Bronchial epithelial cell (primary cell): ENCODE results near the gene BAIAP2L2. TPM values are rescaled to one million over a fixed set of nuclear protein-coding genes. Genes with fewer than 3 reads are reported as not detected.
A peak's percentile ranks its signal among the peaks of the same experiment; 100 is the strongest.
"Not testable (repeated sequence)": the region's sequence is repeated elsewhere in the genome, so short reads cannot be mapped to it uniquely, and the experiment has no call there.

Experiments used
- DNase-seq: peaks from one replicate; pipeline ENCODE4 v3.0.0-alpha.2; 2010; ENCODE audit warnings: low read depth
- FAIRE-seq: peaks from 2 replicates; lab custom pipeline; 2011; peaks lifted over from hg19 to GRCh38; lab: Jason Lieb, UNC
- H3K27me3 ChIP-seq: 2 replicates; pipeline ENCODE4 v1.5.1; 2011; ENCODE audit warnings: low read length; ENCODE audit not compliant: control insufficient read depth, insufficient read depth
- H3K36me3 ChIP-seq: 2 replicates; pipeline ENCODE4 v1.5.1; 2011; ENCODE audit warnings: low read length; ENCODE audit not compliant: control insufficient read depth, insufficient read depth
- H3K4me3 ChIP-seq: 2 replicates; pipeline ENCODE4 v1.5.1; 2011; ENCODE audit warnings: mild to moderate bottlenecking, low read depth, low read length, control low read depth
- total RNA-seq: library from RNA; depleted of rRNA; stranded (reverse); fragments of >200 nt; gene quantifications from 2 replicates; pipeline ENCODE4 v1.2.1, GENCODE V29; 2014
- TF ChIP-seq, protein P1 (sequence below): IDR thresholded peaks from 2 replicates; pipeline ENCODE4 v1.5.1; 2011; ENCODE audit warnings: mild to moderate bottlenecking, moderate library complexity, low read length, control low read depth, inconsistent platforms; ENCODE audit not compliant: insufficient read depth, severe bottlenecking

Gene BAIAP2L2
- total RNA-seq, 1 donor from 2014 or later = 0.26 TPM

GRCh38 chr22:38118182-38118581, 7.7 kb upstream of the BAIAP2L2 start:
- Histone ChIP-seq H3K27me3 (no peaks in the 10 kb centered on the region), H3K4me3 (no peak overlapping the region), H3K36me3 (peaks cover 2% of the 10 kb centered on the region)
- TF ChIP-seq, protein P1, sequence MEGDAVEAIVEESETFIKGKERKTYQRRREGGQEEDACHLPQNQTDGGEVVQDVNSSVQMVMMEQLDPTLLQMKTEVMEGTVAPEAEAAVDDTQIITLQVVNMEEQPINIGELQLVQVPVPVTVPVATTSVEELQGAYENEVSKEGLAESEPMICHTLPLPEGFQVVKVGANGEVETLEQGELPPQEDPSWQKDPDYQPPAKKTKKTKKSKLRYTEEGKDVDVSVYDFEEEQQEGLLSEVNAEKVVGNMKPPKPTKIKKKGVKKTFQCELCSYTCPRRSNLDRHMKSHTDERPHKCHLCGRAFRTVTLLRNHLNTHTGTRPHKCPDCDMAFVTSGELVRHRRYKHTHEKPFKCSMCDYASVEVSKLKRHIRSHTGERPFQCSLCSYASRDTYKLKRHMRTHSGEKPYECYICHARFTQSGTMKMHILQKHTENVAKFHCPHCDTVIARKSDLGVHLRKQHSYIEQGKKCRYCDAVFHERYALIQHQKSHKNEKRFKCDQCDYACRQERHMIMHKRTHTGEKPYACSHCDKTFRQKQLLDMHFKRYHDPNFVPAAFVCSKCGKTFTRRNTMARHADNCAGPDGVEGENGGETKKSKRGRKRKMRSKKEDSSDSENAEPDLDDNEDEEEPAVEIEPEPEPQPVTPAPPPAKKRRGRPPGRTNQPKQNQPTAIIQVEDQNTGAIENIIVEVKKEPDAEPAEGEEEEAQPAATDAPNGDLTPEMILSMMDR = no peak
- no peak for DNase-seq
- FAIRE-seq = no peak

GRCh38 chr22:38117556-38117955, 7.1 kb upstream of the BAIAP2L2 start:
- H3K4me3 ChIP-seq, H3K27me3 ChIP-seq, FAIRE-seq, DNase-seq, H3K36me3 ChIP-seq: not testable (repeated sequence)

DNA sequence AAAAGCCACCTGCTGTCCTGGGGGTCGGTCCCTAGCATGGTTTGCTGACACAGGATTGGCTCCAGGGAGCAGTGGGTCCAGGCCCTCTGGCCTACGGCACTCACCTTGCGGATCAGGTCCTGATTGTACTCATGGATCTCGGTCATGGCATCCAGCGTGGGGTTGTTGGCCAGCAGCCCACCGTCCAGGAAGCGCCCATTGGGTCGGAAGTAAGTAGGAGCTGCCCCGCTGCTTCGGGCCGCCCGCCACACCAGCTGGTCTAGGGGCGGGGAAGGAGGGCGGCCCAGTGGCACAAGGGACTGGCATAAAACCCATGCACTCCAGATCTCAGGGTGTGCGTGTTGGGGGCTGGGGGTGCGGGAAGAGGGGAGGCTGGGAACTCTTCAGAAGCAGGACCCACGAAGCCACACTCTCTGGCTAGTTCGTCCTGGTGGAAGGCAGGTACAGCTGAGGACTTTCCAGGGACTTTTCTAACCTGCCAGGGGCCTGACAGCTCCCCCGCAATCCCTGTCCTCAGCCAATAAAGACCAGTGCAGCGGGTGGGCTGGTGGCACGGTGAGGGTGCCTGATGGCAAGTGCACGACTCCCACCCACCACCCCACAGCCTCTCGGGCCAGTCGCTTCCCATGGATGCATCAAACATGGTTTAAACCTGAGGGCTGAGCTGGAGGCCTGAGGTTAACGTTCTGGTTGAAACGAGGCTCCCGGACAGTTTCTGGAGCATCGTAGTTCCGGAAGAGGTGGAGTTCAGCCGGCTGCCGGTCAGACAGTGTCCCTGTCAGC, 5.1 kb upstream of the BAIAP2L2 start:
- FAIRE-seq (peak; percentile 23), DNase-seq (no peak)
- Histone ChIP-seq H3K27me3 (no peaks in the 10 kb centered on the region), H3K36me3 (peaks cover 4% of the 10 kb centered on the region), H3K4me3 (no peak overlapping the region)
- TF ChIP-seq, protein P1 = no peak

DNA sequence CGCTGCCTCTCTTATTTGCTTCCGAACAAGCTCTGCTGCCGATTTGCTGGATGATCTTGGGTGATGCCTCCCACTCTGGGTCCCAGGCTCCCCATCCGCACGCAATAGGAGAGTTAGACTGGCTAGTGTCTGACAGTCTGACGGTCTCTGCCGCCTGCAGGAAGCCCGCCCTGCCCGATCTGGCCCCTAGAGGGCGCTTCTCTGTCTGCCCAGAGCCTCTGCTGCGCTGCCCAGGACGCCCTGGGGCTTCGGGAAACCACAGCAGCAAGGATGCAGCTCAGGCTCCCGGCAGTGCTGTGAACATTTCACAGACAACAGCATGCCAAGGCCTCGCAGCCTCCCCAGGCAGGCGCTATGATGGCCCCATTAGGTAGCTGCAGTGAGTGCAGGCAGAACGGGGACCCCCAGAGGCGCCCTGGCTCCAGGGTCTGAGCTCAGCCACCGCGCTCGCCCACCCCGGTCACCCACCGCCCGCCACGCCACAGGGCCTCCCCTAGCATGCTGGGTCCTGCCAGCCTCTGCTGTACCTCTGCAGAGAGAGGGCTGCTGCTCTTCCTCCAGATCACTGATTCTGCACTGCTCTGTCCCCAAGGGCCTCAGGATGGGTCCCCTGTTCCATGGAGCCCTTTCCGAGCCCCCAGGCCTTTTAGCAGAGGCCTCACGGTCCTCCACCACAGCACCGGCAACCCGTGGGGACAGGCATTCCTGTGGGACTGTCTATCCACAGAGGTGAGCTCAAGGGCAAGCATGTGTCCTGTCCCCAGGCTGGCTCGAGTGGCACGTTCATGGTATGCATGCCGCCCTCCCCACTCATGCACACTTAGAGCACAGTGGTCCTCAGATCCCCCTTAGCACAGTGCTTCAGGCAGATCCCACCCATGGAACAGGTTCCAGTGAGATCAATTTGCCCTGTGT, 4.3 kb upstream of the BAIAP2L2 start:
- no peaks in the 10 kb centered on the region for H3K27me3 ChIP-seq
- FAIRE-seq (no peak), DNase-seq (peak; percentile 55)
- TF ChIP-seq, protein P1 = peak; percentile 97
- no peak overlapping the region for H3K4me3 ChIP-seq
- H3K36me3 ChIP-seq = peaks cover 4% of the 10 kb centered on the region

DNA sequence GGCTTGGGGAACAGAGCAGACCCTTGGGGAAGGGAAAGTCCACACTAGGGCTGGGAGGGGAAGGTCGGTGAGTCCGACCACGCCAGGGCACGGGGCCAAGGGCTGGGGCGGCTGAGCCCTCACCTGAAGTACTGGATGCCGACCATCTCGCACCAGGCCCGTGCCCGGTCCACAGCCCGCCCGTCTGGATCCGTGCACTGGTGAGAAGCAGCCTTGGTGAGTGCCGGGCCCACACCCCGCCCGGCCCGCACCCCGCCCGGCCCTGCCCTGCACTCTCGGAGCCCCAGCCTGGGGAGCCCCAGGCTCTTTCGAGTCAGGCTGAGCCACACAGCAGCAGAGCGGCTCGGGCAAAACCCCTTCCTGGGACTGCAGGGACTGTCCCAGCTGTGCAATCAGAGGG, 1.9 kb upstream of the BAIAP2L2 start:
- FAIRE-seq = no peak
- no peak for DNase-seq
- Histone ChIP-seq H3K27me3 (no peaks in the 10 kb centered on the region), H3K4me3 (no peak overlapping the region), H3K36me3 (peaks cover 4% of the 10 kb centered on the region)
- TF ChIP-seq, protein P1 = no peak

- DNase-seq (no peak), FAIRE-seq (no peak)
- H3K27me3 ChIP-seq = no peaks in the 10 kb centered on the region
- TF ChIP-seq, protein P1 = no peak
- H3K4me3 ChIP-seq = no peak overlapping the region
- peaks cover 4% of the 10 kb centered on the region for H3K36me3 ChIP-seq
Observed at GRCh38 chr22:38111925-38112355, 1.5 kb upstream of the BAIAP2L2 start.
